ENCODE data around the gene PLEKHA5. TPM values are rescaled to one million over a fixed set of nuclear protein-coding genes. Genes with fewer than 3 reads are reported as not detected.

Gene PLEKHA5
- total RNA-seq, 1 experiment from 2014 or later: 6.3 TPM

DNA sequence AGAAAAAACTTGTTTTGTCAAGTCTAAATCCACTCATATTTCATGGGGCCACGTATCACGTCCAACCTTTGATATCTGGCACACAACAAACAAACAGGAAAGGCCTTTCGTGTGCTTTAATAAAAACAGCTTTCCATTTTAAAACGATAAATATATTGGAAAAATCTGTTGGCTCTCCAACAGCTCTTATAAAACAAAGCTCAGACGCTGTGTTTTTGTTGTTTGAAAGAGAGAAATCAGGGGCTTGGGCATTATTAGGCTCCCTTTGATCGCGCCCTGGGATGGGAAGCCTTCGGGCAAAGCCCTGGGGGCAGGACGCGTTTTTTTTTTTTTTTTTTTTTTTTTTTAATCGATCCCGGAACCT, 429 bp upstream of the PLEKHA5 start:
- ChIA-PET CTCF (interaction anchor here (0.7 kb wide), 1 partner anchor 586 kb away, joined by 5 read pairs; no protein-coding TSS in a partner anchor), POLR2A (no interaction called here)
- BruUV-seq (replicated peaks): no TSS peak

GRCh38 chr12:19130224-19131024, 891 bp downstream of the PLEKHA5 start:
- no peaks in the 10 kb centered on the region for H3K27me3 ChIP-seq (ENCODE audit: control insufficient read depth, insufficient read depth, low read length)
- H3K27ac ChIP-seq (ENCODE audit: low read length): peak overlapping the region; percentile 39; the same call in 1 of the 2 replicates
- peak overlapping the region; percentile 74 to 78 for H3K4me3 ChIP-seq (ENCODE audit: low read depth in 2 of 2, low read length in 2 of 2)
- DNase-seq (ENCODE audit: low read depth, low spot score): no peak
- intact Hi-C loops (cut with micrococcal nuclease; ENCODE audit: unreplicated experiment) (no loop called here), in situ Hi-C loops (cut with HindIII; ENCODE audit: low pct_unique_long_range_greater_than_20kb, low sequenced_read_pairs) (no loop called here)
- POLR2A ChIA-PET: no interaction called here
- peak; percentile 59 for ATAC-seq
- CTCF ChIA-PET: no interaction called here
- peaks cover 6% of the 10 kb centered on the region; the same call in 1 of the 2 replicates for H3K4me1 ChIP-seq (ENCODE audit: control insufficient read depth, insufficient read depth, low read length)
- BruUV-seq (replicated peaks): no TSS peak
- no peaks in the 10 kb centered on the region for H3K9me3 ChIP-seq (ENCODE audit: control insufficient read depth, insufficient read depth, low read depth, low read length)
- H3K36me3 ChIP-seq (ENCODE audit: control insufficient read depth, insufficient read depth, low read length): peaks cover 2% of the 10 kb centered on the region; the same call in 1 of the 2 replicates
- no peak for TF ChIP-seq TCF7L2 (IDR thresholded peaks at IDR 0.05; ENCODE audit: low read depth, low read length)
- no peak for TF ChIP-seq REST (IDR thresholded peaks at IDR 0.05; ENCODE audit: insufficient read depth in 1 of 2, low read depth in 2 of 2, low read length in 1 of 2)
- TF ChIP-seq CTCF (IDR thresholded peaks at IDR 0.05): peak; percentile 20
- TF ChIP-seq SIN3A (IDR thresholded peaks at IDR 0.05; ENCODE audit: borderline replicate concordance, insufficient read depth, low read depth, low read length): no peak

More for the DNA sequence above, 429 bp upstream of the PLEKHA5 start:
- Histone ChIP-seq H3K27me3 (ENCODE audit: control insufficient read depth, insufficient read depth, low read length) (no peaks in the 10 kb centered on the region), H3K4me1 (ENCODE audit: control insufficient read depth, insufficient read depth, low read length) (peaks cover 6% of the 10 kb centered on the region; the same call in 1 of the 2 replicates), H3K9me3 (ENCODE audit: control insufficient read depth, insufficient read depth, low read depth, low read length) (no peaks in the 10 kb centered on the region), H3K4me3 (ENCODE audit: low read depth in 2 of 2, low read length in 2 of 2) (peak overlapping the region; percentile 37 to 45), H3K36me3 (ENCODE audit: control insufficient read depth, insufficient read depth, low read length) (peaks cover 2% of the 10 kb centered on the region; the same call in 1 of the 2 replicates), H3K27ac (ENCODE audit: low read length) (peak overlapping the region; percentile 29; the same call in 1 of the 2 replicates)
- no peak for TF ChIP-seq POLR2AphosphoS5 (IDR thresholded peaks at IDR 0.05; ENCODE audit: low read depth, low read length)
- no peak for TF ChIP-seq SIN3A (IDR thresholded peaks at IDR 0.05; ENCODE audit: borderline replicate concordance, insufficient read depth, low read depth, low read length)
- no peak for TF ChIP-seq REST (IDR thresholded peaks at IDR 0.05; ENCODE audit: insufficient read depth in 1 of 2, low read depth in 2 of 2, low read length in 1 of 2)
- no peak for TF ChIP-seq CTCF (IDR thresholded peaks at IDR 0.05)
- no peak for TF ChIP-seq TCF7L2 (IDR thresholded peaks at IDR 0.05; ENCODE audit: low read depth, low read length)
- DNase-seq (ENCODE audit: low read depth, low spot score) (no peak), ATAC-seq (no peak)
- in situ Hi-C loops (cut with HindIII; ENCODE audit: low pct_unique_long_range_greater_than_20kb, low sequenced_read_pairs): no loop called here
- intact Hi-C loops (cut with micrococcal nuclease; ENCODE audit: unreplicated experiment): no loop called here
